Heart right ventricle (tissue), 16 donors: Measurements from ENCODE around the gene RASGRP1. TPM values are rescaled to one million over a fixed set of nuclear protein-coding genes. Genes with fewer than 3 reads are reported as not detected.

Experiments
- ATAC-seq, 8 donors: fragments of 200-7000 bp; cut with Tn5 transposase; one replicate each; pipeline ENCODE4 v1.9.1; 2020; ENCODE audit warnings: mild to moderate bottlenecking in 8 of 8, moderate library complexity in 8 of 8, moderate number of reproducible peaks in 1 of 8
- DNase-seq, 2 donors: peaks; one replicate each; pipeline ENCODE4 v3.0.0-alpha.2; 2020
- H3K27ac ChIP-seq, 10 donors: fragments of 200-600 bp; sonication (generic) in 2 of 10; one replicate each; pipeline versions ENCODE4 v1.5.0 to v1.8.0; 2020 to 2022; ENCODE audit warnings: mild to moderate bottlenecking in 3 of 10
- H3K27me3 ChIP-seq, 7 donors: fragments of 200-600 bp; one replicate each; pipeline ENCODE4 v1.8.0; 2021 to 2022; ENCODE audit warnings: mild to moderate bottlenecking in 2 of 7
- H3K36me3 ChIP-seq, 9 donors: fragments of 200-600 bp; sonication (generic) in 1 of 9; one replicate each; pipeline versions ENCODE4 v1.5.0 to v1.8.0; 2020 to 2022; ENCODE audit warnings: mild to moderate bottlenecking in 2 of 9
- H3K4me1 ChIP-seq, 9 donors: fragments of 200-600 bp; sonication (generic) in 1 of 9; one replicate each; pipeline versions ENCODE4 v1.5.0 to v1.8.0; 2020 to 2022; ENCODE audit warnings: mild to moderate bottlenecking in 4 of 9
- H3K4me3 ChIP-seq, 10 donors: fragments of 200-600 bp; sonication (generic) in 2 of 10; one replicate each; pipeline versions ENCODE4 v1.5.0 to v1.8.0; 2020 to 2022; ENCODE audit warnings: mild to moderate bottlenecking in 7 of 10, moderate library complexity in 2 of 10
- H3K9me3 ChIP-seq, 11 donors: fragments of 200-600 bp in 10 of 11; sonication (generic) in 2 of 11; one replicate each; pipeline versions ENCODE4 v1.5.0 to v1.8.0; 2013 to 2022; ENCODE audit warnings: mild to moderate bottlenecking in 2 of 11, control low read depth in 1 of 11, moderate library complexity in 1 of 11
- WGBS, 2 donors: extraction: QIAGEN DNeasy Blood & Tissue Kit; methylation state at CpG; one replicate each; pipeline ENCODE4 v1.1.7; 2013; ENCODE audit warnings: inconsistent platforms in 1 of 2; 5-methylcytosine and 5-hydroxymethylcytosine counted together
- intact Hi-C, 10 donors: fragments of 100-400 bp; cut with DNase I; formaldehyde crosslinking; loops; one replicate each; pipeline versions ENCODE4 v1.11.1 to v1.14.2; 2022
- polyA plus RNA-seq, 2 donors: library from polyadenylated mRNA; stranded (reverse); fragments of 200-250 nt; gene quantifications; one replicate each; pipeline ENCODE4 v1.2.3, GENCODE V29; 2013
- total RNA-seq, 10 donors: library from RNA; stranded (reverse); fragmentation: NEBNext Ultra II Directional in 3 of 10; extraction: Animal tissue kit (Norgen Biotek cat#: 25700) in 3 of 10; gene quantifications; one replicate each; pipeline versions ENCODE4 v1.2.1 to v1.2.4, GENCODE V29; 2021 to 2023
- TF ChIP-seq, protein P1 (sequence below), 9 donors: fragments of 200-600 bp; sonication (generic) in 2 of 9; IDR thresholded peaks; one replicate each; pipeline versions ENCODE4 v1.5.0 to v1.8.0; 2021 to 2022; ENCODE audit warnings: antibody characterized with exemption in 9 of 9, mild to moderate bottlenecking in 5 of 9, moderate library complexity in 1 of 9
- donor health status: Arrhythmogenic right ventricular cardiomyopathy.
- donor health status: ischemic (EF 13 %, LVEDD 7.1; RV severe dilation, severe dysfunction).
- donor health status: healthy with polysubstance abuse.
- donor health status: DM: no; HTN: yes; CAD: no.
- donor health status: DM: no; HTN: no; CAD: no.
- donor health status: ischemic (EF 25% LVEDD 6.9; RV normal size, moderate dysfunction).
- donor health status: ischemic (EF 25% LVEDD 5.7; RV mildly dilated, moderate dysfunction).
- donor health status: healthy.
- donor health status: DM: yes; HTN: yes; CAD: no.
- donor health status: Ischemic cardiomyopathy.
- donor health status: ischemic (EF 35%, LVEDD 5.7; RV mildly dilated, moderate dysfunction).
- donor health status: nonischemic (EF 11% LVEDD 7.7; RV severe dilation, severe dysfunction).
- donor health status: DM: yes; HTN: yes; CAD: no.
- donor health status: PGD.
- donor health status: ischemic (EF 29% LVEDD 5.4; RV normal size, mild dysfunction).
- donor health status: nonischemic (EF 23%, LVEDD 6.1; RV moderate dilation, normal function).

The RASGRP1 gene
- total and polyA plus RNA-seq, 12 donors, result 0.04 to 3.0 (median 0.42) TPM; not detected in 1

DNA sequence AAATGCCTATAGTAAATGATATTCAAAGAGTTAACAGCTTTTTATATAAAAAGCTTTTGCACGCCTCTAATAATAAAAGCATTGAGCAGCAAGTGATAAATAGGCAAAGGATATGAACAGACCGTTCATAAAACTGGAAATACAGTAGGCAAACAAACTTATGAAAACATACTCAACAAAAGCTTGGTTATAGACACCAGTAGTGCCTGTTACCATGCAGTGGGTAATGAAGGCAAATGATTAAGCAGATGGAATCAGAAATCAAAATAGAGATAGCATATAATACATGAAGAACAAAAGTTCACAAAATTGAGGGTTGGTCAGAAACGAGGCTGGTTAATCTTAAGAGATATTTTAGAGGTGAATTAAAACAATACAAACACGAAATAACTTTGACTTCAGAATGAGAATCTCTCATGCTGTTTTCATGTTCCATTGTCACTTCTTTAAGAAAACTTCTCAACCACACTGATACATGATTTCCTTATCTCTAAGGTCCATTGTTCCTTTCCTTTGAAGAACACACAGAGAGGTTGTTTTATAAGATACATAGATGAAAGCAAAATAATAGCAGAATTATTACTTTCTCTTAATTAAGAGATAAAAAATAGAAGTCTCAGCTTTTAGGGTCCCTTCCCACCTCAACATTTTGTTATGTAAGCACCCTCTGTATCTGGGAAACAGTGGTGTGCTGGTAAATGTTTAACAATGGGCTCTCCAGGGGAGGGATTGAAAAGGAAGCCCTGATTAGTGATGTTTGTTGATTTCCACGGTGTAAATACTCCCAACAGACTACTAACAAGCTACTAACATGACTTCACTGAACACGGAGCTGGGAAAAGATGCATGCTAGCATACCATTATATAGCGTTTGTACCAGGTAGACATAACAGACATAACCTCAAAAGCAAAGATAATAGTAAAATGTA is 12.6 kb downstream of the RASGRP1 start:
- intact Hi-C loops, result loop anchor here in 2 of 10 donors (10.0 kb wide), 3 partner anchors 87 to 103 kb away; no protein-coding TSS in a partner anchor
- Histone ChIP-seq H3K4me1 (peaks cover 0 to 27% (median 0%) of the 10 kb centered on the region in 9 donors), H3K4me3 (no peak overlapping the region), H3K36me3 (no peaks in the 10 kb centered on the region), H3K9me3 (no peaks in the 10 kb centered on the region), H3K27me3 (peaks cover 0 to 30% (median 0%) of the 10 kb centered on the region in 7 donors), H3K27ac (no peak overlapping the region)
- no peak for DNase-seq
- TF ChIP-seq, protein P1, sequence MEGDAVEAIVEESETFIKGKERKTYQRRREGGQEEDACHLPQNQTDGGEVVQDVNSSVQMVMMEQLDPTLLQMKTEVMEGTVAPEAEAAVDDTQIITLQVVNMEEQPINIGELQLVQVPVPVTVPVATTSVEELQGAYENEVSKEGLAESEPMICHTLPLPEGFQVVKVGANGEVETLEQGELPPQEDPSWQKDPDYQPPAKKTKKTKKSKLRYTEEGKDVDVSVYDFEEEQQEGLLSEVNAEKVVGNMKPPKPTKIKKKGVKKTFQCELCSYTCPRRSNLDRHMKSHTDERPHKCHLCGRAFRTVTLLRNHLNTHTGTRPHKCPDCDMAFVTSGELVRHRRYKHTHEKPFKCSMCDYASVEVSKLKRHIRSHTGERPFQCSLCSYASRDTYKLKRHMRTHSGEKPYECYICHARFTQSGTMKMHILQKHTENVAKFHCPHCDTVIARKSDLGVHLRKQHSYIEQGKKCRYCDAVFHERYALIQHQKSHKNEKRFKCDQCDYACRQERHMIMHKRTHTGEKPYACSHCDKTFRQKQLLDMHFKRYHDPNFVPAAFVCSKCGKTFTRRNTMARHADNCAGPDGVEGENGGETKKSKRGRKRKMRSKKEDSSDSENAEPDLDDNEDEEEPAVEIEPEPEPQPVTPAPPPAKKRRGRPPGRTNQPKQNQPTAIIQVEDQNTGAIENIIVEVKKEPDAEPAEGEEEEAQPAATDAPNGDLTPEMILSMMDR (IDR thresholded peaks at IDR 0.05), result no peak
- ATAC-seq, result no peak
- 56 to 59% methylated on average over 7 of the region's 7 CpGs for WGBS, 2 donors

DNA sequence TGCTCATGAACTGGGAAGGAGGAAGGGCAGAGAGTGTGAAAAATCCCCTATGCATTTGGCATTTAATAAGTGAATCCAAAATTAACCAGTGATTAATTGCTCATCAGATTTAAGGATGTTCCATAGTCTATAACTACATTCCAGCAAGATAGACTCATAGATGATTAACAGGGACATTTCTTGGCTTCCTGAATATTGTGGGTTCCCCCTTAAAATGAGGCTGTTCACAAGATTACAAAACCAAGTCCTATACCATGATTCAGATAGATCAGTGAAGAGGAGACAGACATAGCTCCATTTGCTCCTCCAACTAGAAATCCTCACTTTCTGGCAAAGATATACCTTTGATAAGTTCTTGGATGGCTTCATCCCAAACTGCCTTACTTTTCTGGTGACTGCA is 15.4 kb downstream of the RASGRP1 start:
- no peak for ATAC-seq

DNA sequence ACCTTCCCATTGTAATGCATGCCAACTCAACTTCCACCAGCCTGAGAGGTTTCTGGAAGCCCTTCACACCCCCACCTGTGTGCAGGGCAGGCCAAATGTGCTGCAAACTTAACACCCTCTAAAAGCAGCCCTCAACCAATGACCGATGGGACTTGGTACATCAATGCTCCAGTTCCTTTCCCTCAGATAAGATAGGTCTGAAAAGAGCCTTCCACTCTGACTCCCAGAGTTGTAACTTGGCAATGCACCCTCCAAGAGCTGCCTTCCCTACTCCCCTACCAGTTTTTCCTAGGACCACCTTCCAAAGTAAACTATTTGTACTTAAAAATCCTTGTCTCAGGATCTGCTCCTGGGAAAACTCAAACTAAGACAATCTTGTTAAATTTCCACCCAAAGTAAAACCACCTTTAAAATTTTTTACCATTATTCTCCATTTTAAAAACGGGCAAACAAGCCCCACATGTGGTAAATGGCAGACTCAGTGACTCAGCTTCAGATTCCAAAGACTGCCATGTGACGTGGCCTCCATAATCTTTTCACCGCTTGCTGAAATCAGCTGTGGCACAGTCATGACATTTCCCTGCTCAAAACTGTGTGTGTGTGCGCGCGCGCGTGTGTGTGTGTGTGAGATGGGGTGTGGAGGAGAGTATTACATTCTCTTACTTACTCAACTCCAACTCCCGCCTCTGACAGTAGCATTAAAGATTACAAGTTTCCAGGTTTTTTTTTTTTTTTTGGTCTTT is 17.2 kb downstream of the RASGRP1 start:
- Histone ChIP-seq H3K27me3 (peaks cover 0 to 26% (median 3%) of the 10 kb centered on the region in 7 donors), H3K4me3 (no peak overlapping the region), H3K36me3 (no peaks in the 10 kb centered on the region), H3K27ac (no peak overlapping the region), H3K4me1 (peaks cover 0 to 3% (median 0%) of the 10 kb centered on the region in 9 donors), H3K9me3 (no peaks in the 10 kb centered on the region)
- ATAC-seq, result no peak
- no peak for DNase-seq
- TF ChIP-seq, protein P1 (IDR thresholded peaks at IDR 0.05), result no peak
- intact Hi-C loops, result no loop called here
- WGBS, 2 donors, result 82% methylated on average over 10 of the region's 10 CpGs

More for the DNA sequence above, 15.4 kb downstream of the RASGRP1 start:
- peaks cover 0 to 26% (median 3%) of the 10 kb centered on the region in 7 donors for H3K27me3 ChIP-seq
- peaks cover 0 to 16% (median 0%) of the 10 kb centered on the region in 9 donors for H3K4me1 ChIP-seq
- intact Hi-C loops, result no loop called here
- no peaks in the 10 kb centered on the region for H3K36me3 ChIP-seq
- H3K9me3 ChIP-seq, result no peaks in the 10 kb centered on the region
- TF ChIP-seq, protein P1 (IDR thresholded peaks at IDR 0.05), result no peak
- no peak for DNase-seq
- no peak overlapping the region for H3K27ac ChIP-seq
- no peak overlapping the region for H3K4me3 ChIP-seq

DNA sequence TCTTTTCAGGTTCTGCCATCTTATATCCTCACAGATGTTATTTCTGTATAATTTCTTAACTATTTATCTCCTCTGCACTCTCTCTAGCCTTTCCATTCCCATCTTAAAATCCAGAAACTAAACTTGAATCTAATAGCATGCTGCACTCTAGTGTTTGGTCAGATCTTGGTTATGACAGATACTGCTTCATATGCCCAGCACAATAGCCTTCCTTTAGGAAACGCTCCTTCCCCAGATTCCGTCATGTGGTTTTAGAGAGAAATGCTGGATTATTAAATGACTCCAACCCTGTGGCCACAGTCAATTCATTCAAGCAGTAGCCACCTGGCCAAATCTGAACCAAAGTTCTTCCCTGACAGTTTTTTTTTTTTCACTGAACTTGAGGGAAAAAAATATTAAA is 19.4 kb downstream of the RASGRP1 start:
- 73 to 83% methylated on average over 2 of the region's 2 CpGs for WGBS, 2 donors
- Histone ChIP-seq H3K36me3 (no peaks in the 10 kb centered on the region), H3K27ac (no peak overlapping the region), H3K4me1 (no peaks in the 10 kb centered on the region), H3K9me3 (no peaks in the 10 kb centered on the region), H3K27me3 (peaks cover 0 to 18% (median 3%) of the 10 kb centered on the region in 7 donors), H3K4me3 (no peak overlapping the region)
- TF ChIP-seq, protein P1 (IDR thresholded peaks at IDR 0.05), result no peak
- ATAC-seq (no peak), DNase-seq (no peak)
- intact Hi-C loops, result no loop called here
